ENCODE measurements around the gene IGDCC3. TPM values are rescaled to one million over a fixed set of nuclear protein-coding genes. Genes with fewer than 3 reads are reported as not detected.

Gene IGDCC3
- total RNA-seq, 1 donor from 2014 or later: 125 TPM

DNA sequence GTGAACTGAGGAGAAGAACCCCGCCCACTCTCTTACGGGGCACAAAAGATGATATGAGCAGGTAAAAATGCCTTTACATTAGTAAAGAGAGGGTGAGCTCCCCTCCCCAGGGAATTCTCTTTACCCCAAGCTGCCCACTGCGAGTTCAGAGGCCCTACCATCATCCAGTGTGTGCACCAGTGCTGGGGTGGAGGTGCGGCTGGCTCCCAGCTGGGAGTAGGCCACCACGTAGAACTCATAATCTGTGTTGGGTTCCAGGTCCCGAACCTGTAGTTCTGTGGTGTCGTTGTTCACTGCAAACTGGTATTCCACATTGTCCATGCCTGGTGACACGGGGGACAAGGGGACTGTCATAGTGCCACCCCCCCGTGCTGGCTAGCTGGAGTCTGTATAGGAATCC, 17.1 kb upstream of the IGDCC3 start:
- no peak for TF ChIP-seq CTCF (IDR thresholded peaks at IDR 0.05; ENCODE audit: unreplicated experiment)
- Mint-ChIP-seq H3K27ac (no peak overlapping the region), H3K9me3 (ENCODE audit: low read depth) (no peaks in the 10 kb centered on the region), H3K27me3 (peaks cover 52% of the 10 kb centered on the region), H3K4me1 (ENCODE audit: low read depth) (peaks cover 22% of the 10 kb centered on the region), H3K36me3 (ENCODE audit: insufficient read depth) (no peaks in the 10 kb centered on the region), H3K4me3 (ENCODE audit: low read depth) (no peak overlapping the region)
- no peak for DNase-seq (ENCODE audit: low spot score, unreplicated experiment)

DNA sequence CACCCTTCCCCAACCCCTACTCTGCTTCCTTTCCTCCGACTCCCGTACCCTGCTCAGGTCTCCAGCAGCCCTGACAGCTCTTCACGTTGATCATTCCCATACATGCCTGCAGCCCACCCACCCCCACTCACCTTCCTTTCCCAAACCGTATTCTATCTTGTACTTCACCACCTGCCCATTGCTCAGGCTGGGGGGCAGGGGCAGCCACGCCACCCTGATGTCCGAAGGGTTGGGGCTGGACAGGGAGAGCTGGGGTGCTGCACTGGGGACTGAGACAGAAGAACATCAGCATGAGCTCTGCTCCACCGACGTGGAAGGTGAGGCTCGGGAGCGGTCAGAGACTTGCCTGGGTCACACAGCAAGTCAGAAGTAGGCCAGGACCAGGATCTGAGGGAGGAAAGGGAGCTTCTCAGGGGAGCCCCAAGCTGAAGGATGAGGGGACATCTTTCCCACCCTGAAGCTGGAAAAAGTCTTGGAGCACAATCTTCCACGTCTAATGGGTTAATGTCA, 16.5 kb upstream of the IGDCC3 start:
- peaks cover 50% of the 10 kb centered on the region for H3K27me3 Mint-ChIP-seq
- no peak overlapping the region for H3K27ac Mint-ChIP-seq
- no peaks in the 10 kb centered on the region for H3K9me3 Mint-ChIP-seq (ENCODE audit: low read depth)

DNA sequence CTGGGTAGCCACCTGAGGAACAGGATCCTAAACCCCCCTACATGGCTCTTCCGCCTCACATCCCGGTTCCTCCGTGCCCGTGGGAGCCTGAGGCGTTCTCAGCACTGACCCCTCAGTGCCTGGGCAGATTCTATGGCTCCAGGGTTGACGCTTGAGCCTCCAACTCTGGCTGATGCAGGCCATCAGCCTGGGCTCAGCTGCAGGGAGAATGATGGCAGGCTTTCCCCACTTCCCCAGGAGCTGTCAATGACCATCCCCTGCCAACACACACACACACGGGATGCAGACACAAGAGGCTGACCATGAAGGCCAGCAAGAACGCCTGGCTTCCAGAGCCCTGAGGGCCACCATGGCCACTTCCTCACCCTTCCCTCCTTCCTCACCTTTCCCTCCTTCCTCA, 15.8 kb upstream of the IGDCC3 start:
- H3K27me3 Mint-ChIP-seq: peaks cover 45% of the 10 kb centered on the region
- H3K4me1 Mint-ChIP-seq (ENCODE audit: low read depth): peaks cover 25% of the 10 kb centered on the region
- no peak overlapping the region for H3K4me3 Mint-ChIP-seq (ENCODE audit: low read depth)
- no peaks in the 10 kb centered on the region for H3K9me3 Mint-ChIP-seq (ENCODE audit: low read depth)
- DNase-seq (ENCODE audit: low spot score, unreplicated experiment): no peak
- no peaks in the 10 kb centered on the region for H3K36me3 Mint-ChIP-seq (ENCODE audit: insufficient read depth)
- TF ChIP-seq CTCF (IDR thresholded peaks at IDR 0.05; ENCODE audit: unreplicated experiment): no peak
- no peak overlapping the region for H3K27ac Mint-ChIP-seq

More for the DNA sequence above, 16.5 kb upstream of the IGDCC3 start:
- Mint-ChIP-seq H3K4me3 (ENCODE audit: low read depth) (no peak overlapping the region), H3K4me1 (ENCODE audit: low read depth) (peaks cover 25% of the 10 kb centered on the region), H3K36me3 (ENCODE audit: insufficient read depth) (no peaks in the 10 kb centered on the region)
- DNase-seq (ENCODE audit: low spot score, unreplicated experiment): no peak
- no peak for TF ChIP-seq CTCF (IDR thresholded peaks at IDR 0.05; ENCODE audit: unreplicated experiment)

DNA sequence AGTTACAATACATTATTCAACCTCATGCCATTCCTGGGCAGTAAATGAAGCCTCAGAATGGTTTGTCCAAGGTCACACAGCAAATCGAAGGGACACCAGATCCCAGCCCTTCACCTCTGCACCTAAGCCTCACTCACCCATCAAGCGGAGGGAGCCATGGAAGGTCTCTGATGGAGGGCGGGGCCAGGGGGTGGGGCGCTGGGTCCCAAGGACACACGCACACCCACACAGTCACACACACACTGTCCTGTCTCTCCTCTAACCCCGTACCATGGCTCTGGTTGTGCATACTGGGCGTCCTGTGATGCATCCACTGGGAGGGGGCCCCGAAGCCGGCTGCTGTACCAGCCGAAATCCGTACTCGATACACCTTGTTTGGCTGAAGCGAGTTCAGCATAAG, 15.3 kb upstream of the IGDCC3 start:
- no peak for DNase-seq (ENCODE audit: low spot score, unreplicated experiment)

GRCh38 chr15:65392368-65392767, 14.6 kb upstream of the IGDCC3 start:
- no peak for DNase-seq (ENCODE audit: low spot score, unreplicated experiment)
- Mint-ChIP-seq H3K4me1 (ENCODE audit: low read depth) (peaks cover 25% of the 10 kb centered on the region), H3K27me3 (peaks cover 36% of the 10 kb centered on the region), H3K4me3 (ENCODE audit: low read depth) (no peak overlapping the region), H3K36me3 (ENCODE audit: insufficient read depth) (no peaks in the 10 kb centered on the region), H3K9me3 (ENCODE audit: low read depth) (no peaks in the 10 kb centered on the region), H3K27ac (no peak overlapping the region)
- no peak for TF ChIP-seq CTCF (IDR thresholded peaks at IDR 0.05; ENCODE audit: unreplicated experiment)

More for the DNA sequence above, 15.3 kb upstream of the IGDCC3 start:
- Mint-ChIP-seq H3K4me3 (ENCODE audit: low read depth) (no peak overlapping the region), H3K27me3 (peaks cover 44% of the 10 kb centered on the region), H3K9me3 (ENCODE audit: low read depth) (no peaks in the 10 kb centered on the region), H3K4me1 (ENCODE audit: low read depth) (peaks cover 25% of the 10 kb centered on the region), H3K27ac (no peak overlapping the region), H3K36me3 (ENCODE audit: insufficient read depth) (no peaks in the 10 kb centered on the region)
- no peak for TF ChIP-seq CTCF (IDR thresholded peaks at IDR 0.05; ENCODE audit: unreplicated experiment)

All from progenitor cell of endocrine pancreas (in vitro differentiated cells).